Measurements from ENCODE around the gene DOCK6.

DOCK6 gene, protein sequence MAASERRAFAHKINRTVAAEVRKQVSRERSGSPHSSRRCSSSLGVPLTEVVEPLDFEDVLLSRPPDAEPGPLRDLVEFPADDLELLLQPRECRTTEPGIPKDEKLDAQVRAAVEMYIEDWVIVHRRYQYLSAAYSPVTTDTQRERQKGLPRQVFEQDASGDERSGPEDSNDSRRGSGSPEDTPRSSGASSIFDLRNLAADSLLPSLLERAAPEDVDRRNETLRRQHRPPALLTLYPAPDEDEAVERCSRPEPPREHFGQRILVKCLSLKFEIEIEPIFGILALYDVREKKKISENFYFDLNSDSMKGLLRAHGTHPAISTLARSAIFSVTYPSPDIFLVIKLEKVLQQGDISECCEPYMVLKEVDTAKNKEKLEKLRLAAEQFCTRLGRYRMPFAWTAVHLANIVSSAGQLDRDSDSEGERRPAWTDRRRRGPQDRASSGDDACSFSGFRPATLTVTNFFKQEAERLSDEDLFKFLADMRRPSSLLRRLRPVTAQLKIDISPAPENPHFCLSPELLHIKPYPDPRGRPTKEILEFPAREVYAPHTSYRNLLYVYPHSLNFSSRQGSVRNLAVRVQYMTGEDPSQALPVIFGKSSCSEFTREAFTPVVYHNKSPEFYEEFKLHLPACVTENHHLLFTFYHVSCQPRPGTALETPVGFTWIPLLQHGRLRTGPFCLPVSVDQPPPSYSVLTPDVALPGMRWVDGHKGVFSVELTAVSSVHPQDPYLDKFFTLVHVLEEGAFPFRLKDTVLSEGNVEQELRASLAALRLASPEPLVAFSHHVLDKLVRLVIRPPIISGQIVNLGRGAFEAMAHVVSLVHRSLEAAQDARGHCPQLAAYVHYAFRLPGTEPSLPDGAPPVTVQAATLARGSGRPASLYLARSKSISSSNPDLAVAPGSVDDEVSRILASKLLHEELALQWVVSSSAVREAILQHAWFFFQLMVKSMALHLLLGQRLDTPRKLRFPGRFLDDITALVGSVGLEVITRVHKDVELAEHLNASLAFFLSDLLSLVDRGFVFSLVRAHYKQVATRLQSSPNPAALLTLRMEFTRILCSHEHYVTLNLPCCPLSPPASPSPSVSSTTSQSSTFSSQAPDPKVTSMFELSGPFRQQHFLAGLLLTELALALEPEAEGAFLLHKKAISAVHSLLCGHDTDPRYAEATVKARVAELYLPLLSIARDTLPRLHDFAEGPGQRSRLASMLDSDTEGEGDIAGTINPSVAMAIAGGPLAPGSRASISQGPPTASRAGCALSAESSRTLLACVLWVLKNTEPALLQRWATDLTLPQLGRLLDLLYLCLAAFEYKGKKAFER (N-terminal part only)

DNA sequence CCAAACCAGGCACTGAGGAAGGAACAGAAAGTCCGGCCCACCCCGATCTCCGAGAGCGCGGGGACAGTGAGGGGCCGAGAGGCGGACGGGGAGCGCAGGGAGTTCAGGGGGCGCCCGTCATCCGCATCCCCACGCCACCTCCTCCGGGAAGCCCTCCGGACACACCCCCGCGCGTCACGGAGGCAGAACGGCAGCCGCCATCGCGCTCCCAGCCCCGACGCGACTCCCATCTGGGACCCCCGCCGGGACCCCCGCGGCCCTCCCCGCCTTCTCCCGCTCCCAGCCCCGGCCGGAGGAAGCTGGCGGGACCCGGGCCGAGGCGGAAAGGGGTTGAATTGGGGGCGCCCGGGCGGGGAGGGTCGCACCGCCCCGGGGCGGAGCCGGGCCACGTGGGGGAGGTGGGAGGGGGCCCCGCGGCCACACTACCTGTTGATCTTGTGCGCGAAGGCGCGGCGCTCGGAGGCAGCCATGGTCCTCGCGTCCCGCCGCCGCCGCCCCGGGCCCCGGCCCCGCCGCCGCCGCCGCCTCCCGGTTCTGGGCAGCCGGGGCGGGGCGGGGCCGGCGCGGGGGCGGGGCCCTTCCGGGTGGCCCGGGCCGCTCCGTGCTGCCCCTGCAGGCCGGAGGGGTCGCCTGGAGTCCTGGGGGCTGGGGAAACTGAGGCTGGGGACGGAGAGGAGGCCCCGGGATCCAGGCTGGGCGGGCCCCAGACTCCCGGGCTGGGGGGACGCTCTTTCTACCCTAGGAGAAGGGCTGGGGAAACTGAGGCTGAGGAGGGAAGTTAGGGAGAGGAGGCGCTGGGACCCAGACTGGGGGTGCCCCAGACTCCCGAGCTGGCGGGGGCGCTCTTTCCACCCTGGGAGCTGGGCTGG, at the start of gene DOCK6:
Gene DOCK6, minus strand, starts transcription at position 554 of the 869 bp plus-strand sequence. Its CDS starts 84 bp downstream, at position 470.
- peak; percentile 10 for DNase-seq

DNA sequence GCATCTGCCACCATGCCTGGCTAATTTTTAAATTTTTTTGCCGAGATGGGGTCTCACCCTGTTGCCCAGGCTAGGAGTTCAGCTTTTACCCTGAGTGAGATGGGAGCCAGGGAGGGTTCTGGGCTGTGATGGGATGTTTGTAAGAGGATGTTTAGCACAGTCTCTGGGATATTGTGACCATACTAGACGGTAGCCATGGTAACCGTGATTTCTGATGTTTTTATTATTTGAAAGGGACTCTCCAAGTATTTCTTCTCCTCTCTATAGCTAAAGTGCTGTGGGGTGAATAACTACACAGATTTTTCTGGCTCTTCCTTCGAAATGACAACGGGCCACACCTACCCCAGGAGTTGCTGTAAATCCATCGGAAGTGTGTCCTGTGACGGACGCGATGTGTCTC, 44.0 kb upstream of the DOCK6 start:
- DNase-seq: no peak

DNA sequence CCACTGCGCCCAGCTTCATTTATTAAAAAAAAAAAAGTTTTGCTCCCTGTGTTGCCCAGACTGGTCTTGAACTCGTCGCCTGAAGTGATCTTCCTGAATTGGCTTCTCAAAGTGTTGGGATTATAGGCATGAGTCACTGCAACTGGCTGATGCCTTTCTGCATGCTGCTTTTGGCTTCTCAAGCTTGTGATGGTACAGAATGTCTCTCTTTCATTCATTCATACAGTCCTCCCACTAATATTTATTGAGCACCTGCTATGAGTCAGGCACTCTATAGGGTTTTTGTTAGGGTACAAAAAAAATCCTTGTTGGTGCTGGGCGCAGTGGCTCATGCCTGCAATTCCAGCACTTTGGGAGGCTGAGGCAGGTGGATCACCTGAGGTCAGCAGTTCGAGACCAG, 42.6 kb upstream of the DOCK6 start:
- DNase-seq: no peak

DNA sequence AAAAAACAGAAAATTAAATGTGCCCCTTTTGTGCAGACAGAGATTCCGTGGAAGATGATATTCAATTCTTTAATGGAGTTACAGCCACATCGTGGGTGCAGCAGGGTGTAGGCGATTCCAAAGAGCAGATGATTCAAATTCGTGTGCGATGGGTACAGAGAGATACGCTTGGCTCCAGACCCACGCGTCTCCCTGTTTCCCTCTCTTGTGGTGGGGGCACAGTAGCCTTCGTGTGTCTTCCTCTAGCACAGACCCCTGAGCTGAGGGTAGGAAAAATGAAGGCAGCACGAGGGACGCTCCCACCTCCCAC, 38.4 kb upstream of the DOCK6 start:
- DNase-seq: no peak

DNA sequence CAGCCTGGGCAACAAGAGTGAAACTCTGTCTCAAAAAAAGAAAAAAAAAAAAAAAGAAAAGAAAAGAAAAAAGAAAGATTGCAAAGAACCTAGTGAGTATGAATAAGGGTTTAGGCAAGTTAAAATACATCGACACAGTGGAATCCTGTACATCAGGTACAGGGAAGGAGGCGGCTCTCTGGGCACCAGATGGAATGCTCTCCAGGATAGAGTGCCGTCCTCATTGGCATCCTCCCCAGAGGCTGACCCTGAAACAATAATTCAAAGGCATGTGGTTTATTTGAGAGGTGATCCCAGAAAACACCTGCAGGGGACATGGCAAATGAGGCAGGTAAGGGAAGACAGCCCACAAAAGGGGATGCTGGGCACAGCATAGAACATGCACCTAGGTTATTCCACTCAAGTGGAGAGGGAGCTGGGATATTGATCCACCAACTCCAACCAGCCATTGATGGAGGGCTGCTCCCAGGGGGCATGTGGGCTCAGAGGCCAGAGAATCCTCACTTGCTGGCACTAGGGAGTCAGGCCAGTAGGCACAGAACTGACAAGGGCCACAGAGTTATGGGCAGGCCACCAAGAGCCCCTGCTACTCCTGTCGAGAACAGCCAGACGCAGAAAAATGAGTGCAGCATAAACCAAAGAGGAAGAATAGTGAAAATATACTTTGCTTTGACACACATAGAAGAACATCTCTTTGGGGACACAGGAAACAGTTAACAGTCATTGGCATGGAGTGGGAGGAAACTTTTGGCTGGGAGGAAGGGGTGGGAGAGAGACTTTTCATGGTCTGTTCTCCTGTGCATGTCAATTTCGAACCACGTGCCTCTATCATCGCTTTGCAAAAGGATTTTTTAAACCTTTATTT, 37.9 kb upstream of the DOCK6 start:
- DNase-seq: no peak

DNA sequence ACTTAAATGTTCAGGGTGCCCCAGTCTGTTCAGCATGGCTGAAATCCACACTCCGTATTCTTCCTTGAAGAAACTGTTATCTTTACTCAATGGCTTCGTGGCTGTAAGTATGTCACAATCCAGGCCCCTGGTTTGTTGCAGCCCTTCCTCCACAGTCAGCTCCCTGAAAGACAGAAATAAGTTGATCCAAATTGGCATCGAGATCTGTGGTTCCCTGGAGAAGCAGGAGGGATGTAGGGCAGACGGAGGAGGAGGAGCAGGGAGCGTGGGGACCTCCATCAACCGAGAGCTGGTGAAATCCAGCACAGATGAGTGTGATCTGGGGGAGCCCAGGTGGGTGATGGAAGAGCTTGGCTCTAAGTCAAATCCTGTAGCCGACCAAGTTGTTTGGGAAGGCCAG, 33.9 kb upstream of the DOCK6 start:
- DNase-seq: no peak

DNA sequence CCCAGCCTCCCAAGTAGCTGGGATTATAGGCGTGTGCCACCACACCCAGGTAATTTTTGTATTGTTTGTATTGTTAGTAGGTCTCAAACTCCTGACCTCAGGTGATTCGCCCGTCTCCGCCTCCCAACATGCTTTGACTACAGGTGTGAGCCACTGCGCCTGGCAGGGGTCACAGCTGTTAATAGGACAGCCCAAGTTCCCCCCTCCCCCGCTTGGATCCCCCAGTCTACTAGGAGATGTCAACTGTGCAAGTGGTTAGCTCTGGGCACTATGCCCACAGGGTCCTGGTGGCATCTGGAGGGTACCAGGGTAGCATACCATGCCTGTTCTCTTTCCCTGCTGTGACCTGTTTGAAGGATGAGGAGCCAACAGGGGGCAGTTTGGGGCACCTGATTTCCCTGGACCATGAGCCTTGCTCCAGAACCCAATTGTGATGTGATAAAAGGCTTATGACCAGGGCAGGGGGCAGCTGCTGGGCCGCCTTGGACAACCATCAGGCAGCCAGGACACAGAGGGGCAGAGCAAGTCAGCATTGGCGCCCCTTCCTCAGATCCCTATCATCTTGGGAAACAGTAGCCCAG, 33.4 kb upstream of the DOCK6 start, which contains the start of gene TSPAN16:
Gene TSPAN16, plus strand, starts transcription at position 496 of the 581 bp plus-strand sequence. CDS start 138 bp downstream, outside the sequence.
- DNase-seq: no peak

DNA sequence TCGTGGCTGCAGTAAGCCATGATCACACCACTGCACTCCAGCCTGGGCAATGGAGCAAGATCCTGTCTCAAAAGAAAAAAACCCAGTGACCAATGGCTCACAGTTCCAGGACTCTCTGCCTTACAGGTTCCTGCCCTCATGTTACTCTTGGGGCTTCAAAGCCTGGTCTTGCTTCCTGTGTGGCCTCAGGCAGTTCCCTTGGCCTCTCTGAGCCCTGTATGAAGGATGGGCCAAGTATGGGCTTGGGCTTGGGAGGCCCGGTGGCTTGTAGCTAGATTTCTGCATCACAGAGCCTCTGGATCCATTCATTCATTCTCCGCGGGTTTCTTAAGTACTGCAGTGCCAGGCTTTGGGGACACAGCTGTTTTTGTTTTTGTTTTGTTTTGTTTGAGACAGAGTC, 32.9 kb upstream of the DOCK6 start:
- no peak for DNase-seq

DNA sequence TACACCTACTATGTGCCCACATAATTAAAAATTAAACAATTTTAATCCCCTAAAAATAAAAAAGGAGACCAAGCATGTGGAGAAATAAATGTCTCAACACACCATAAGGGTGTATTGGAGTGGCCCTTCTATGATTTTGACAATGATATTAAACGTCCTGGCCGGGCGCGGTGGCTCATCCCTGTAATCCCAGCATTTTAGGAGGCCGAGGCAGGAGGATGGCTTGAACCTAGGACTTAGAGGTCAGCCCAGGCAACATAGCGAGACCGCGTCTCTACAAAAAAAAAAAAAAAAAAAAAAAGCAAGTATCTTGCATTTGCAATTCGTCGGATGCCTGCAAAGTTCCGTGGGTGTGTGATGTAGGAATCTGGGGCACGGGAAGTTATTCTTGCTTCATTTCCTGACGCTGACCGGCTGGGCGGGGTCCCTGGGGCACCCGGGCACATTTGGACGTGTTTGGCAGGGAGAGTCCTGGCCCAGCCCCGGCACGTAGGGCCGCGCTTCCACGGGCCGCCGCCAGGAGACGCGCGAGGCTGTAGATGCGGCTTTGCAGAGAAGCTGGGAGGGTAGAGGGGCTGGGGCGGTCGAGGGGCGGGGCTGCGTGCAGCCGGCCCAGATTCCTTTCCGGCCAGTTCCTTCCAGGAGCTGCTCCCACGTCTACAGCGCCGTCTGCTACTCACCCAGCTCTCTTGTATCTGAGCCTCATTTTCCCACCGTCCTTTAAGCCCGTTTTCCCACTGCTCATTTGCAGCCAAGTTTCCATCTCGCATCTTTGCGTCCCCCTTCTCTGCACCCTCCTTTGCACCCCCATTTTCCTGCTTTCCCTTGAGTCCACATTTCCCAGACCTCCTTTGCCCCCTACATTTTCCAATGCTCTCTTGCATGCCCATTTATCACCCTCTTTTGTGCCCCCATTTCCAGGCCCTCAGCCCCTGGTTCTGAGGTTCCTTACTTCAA, 31.4 kb upstream of the DOCK6 start:
- peak; percentile 90 for DNase-seq

DNA sequence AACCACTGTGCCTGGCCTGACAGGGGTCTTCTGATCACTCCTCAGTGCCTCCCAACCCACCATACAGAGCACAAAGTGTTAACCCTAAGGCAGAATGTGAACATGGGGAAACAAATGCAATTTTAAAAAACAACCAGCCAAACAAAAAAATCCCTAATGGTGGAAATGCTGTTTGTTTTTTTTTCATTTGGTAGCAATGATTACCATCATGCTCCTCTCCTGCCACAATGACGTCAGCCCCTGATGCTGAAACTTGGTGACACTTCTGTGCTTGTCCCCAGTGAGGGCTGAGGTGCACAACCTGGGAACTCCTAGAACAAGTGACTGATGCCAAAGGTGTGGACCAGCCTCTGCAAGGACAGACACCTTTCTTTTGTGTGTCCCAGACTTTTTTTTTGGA, 29.7 kb upstream of the DOCK6 start:
- DNase-seq: no peak

DNA sequence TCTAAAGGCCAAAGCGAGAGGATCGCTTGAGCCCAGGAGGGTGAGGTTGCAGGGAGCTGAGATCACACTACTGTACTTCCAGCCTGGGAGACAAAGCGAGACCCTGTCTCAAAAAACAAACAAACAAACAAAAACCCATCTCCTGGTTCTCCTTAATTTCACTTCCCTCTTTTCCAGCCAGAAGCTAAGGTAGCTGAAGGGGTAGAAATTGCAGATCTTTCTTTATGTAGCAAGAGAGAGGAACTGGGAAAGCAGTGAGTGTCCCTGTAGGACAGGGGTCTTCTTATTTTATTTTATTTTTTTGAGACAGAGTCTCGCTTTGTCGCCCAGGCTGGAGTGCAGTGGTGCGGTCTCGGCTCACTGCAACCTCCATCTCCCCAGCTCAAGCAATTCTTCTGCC, 29.1 kb upstream of the DOCK6 start:
- DNase-seq: no peak

DNA sequence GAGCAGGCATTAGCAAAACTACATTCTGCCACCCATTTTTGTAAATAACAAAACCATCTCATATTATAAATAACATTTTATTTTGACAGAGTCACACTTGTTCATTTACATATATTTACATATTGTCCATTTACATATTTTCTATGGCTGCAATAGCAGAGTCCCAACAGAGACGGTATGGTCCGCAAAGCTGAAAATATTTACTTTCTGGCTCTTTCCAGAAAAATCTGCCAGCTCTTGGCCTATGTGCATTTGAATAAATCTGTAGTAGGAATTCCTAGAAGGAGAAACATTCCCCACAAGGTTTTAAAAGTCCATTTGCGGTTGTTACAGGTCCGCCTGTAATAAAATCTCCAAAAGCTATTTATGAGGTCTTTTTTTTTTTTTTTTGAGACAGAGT, 27.9 kb upstream of the DOCK6 start:
- DNase-seq: no peak

DNA sequence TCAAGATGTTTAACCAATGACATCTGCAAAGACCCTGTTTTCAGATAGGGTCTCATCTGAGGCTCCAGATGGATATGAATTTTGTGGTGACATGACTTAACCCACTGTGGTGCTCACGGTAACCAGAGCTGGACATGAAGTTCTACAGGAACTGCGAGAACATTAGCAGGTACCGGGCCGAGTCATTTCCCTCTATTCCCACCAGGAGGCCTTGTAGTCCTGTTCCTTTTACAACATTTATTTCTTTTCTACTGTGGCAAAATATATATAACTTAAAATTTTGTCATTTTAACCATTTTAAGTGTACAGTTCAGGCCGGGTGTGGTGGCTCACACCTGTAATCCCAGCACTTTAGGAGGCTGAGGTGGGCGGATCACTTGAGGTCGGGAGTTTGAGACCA, 26.0 kb upstream of the DOCK6 start:
- DNase-seq: no peak

DNA sequence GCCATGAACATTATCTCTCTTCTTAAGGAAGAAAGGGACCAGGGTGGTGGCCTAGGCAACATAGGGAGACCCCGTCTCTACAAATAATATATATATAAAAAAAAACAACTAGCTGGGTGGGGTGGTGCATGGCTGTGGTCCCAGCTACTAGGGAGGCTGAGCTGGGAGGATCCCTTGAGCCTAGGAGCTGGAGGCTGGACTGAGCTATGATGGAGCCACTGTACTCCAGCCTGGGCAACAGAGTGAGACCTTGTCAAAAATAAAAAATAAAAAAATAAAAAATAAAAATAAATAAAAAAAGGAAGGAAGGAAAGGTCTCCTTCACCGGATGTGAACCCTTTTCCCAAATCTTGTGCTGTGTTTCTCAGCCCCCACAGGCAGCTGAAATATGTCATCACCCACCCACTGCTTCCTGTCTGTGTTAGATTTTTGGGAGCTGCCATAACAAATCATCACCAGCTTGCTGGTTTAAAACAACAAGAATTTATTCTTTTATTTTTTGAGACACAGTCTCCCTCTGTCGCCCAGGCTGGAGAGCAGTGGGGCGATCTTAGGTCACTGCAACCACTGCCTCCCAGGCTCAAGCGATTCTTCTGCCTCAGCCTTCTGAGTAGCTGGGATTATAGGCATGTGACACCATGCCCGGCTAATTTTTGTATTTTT, 24.1 kb upstream of the DOCK6 start:
- no peak for DNase-seq

DNA sequence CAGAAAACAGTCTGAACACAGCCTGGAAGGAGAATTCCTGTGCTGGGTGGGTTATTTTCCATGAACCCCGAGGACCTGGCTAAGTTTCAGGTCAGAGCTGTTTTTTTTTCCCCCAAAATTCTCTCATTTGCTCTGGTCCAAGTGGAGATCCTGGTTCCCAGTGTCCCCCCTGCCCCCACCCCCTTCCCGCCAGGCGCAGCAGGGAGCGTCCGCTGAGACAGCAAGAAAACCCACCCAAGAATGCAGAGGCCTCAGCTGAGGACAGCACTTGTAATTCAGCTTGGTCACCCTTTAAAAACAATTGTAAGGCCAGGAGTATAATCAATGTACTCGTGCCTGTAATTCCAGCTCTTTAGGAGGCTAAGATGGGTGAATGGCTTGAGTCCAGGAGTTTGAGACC, 22.2 kb upstream of the DOCK6 start:
- DNase-seq: no peak

DNA sequence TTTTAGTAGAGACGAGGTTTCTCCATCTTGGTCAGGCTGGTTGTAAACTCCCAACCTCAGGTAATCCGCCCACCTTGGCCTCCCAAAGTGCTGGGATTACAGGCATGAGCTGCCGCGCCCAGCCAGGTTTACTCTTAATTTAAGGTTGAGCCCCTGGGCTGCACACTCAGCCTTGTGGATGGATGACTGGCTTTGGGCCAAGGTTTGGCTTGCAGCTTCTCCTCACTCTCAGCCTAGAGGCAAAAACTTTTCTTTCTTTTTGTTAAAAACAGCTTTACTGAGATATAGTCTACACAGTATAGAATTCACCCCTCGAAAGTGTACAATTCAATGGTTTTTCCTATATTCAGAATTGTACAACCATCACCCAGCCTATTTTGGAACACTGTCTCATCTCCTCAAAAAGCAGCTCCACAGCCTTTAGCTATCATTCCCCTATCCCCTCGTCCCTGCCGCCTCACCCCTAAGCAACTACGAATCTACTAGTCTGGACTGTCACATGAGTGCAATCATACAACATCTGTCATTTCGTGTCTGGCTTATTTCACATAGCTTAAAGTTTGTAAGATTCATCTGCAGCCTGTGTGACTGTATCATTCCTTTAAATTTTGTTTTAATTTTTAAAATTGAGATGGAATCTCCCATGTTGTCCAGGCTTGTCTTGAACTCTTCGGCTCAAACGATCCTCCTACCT, 19.2 kb upstream of the DOCK6 start:
- no peak for DNase-seq

DNA sequence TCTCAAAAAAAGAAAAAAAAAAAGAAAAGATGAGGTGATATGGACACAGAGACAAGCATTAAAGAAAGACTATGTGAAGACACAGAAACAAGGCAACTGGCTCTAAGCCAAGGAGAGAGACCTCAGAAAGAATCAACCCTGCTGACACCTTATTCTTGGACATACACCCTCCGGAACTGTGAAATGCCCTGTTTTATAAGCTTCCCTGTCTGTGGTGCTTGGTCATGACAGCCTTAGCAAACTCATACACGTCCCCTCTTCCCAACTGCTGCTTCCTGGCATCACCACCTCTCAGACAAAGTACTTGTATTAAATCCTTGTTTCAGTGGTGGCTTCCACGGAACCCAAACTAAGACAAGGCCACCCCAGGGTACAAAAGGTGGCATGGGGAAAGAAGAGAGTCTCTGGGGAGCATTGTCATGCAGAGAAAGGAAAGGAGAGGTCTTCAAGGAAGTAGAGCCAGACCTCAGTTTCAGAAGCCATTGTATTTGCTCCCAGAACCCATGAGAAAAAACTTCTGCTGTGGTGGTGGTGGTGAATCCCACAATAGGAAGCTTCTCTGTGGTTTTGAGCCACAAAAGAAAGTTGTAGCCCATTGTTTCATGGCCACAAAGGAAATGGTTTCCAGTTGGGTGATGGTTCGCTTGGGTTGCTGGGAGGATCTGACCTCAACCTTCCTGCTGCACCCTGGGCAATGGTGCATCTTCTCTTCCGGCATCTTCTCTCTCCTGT, 17.3 kb upstream of the DOCK6 start:
- DNase-seq: no peak

DNA sequence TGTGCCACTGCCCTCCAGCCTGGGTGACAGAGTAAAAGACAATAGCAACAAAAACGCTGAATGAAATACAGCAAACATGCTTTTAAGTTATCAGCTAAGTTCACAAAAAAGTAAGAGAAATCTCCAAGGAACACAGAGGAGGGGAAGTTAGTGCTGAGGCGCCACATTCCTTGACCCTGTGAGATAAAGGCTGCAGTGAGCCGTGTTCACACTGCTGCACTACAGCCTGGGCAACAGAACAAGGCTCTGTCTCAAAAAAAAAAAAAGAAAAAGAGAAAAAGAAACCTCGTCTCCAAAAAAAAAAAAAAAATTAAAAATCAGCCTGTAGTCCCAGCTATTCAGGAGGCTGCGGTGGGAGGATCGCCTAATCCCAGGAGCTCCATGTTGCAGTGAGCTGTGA, 16.3 kb upstream of the DOCK6 start:
- DNase-seq: no peak
